Activated CD8-positive, alpha-beta T cell treated with anti-CD3 and anti-CD28 coated beads for 36 hours (primary cell): ENCODE results near the gene ZNF620. TPM values are rescaled to one million over a fixed set of nuclear protein-coding genes. Genes with fewer than 3 reads are reported as not detected.
A peak's percentile ranks its signal among the peaks of the same experiment; 100 is the strongest.

Experiments used
- ATAC-seq: fragments of 200-7000 bp; cut with Tn5 transposase; one replicate; pipeline ENCODE4 v1.10.0; 2021; ENCODE audit warnings: mild to moderate bottlenecking, moderate library complexity
- CTCF ChIA-PET: fragments of 350-600 bp; sonication (Branson Sonifier 250); formaldehyde crosslinking; loops from one replicate; lab custom pipeline; 2021; ENCODE audit warnings: antibody characterized with exemption; lab: Charles Lee
- POLR2A ChIA-PET: fragments of 350-600 bp; sonication (Branson Sonifier 250); formaldehyde crosslinking; loops from one replicate; lab custom pipeline; 2021; ENCODE audit warnings: antibody characterized with exemption; lab: Charles Lee
- DNase-seq: peaks from one replicate; pipeline ENCODE4 v3.0.0-alpha.2; 2020
- H3K27ac Mint-ChIP-seq: one replicate; pipeline ENCODE4 v1.8.0; 2021; ENCODE audit warnings: mild to moderate bottlenecking, mixed read lengths
- H3K27me3 Mint-ChIP-seq: one replicate; pipeline ENCODE4 v1.8.0; 2021; ENCODE audit warnings: mixed read lengths
- H3K36me3 Mint-ChIP-seq: one replicate; pipeline ENCODE4 v1.8.0; 2021; ENCODE audit warnings: low read depth, mixed read lengths
- H3K4me1 Mint-ChIP-seq: one replicate; pipeline ENCODE4 v1.8.0; 2021; ENCODE audit warnings: low read depth, mixed read lengths
- H3K4me3 Mint-ChIP-seq: one replicate; pipeline ENCODE4 v1.8.0; 2021; ENCODE audit warnings: mild to moderate bottlenecking, moderate library complexity, mixed read lengths
- H3K9me3 Mint-ChIP-seq: one replicate; pipeline ENCODE4 v1.8.0; 2021; ENCODE audit warnings: mixed read lengths
- CTCF ChIP-seq: fragments of 200-600 bp; IDR thresholded peaks from one replicate; pipeline ENCODE4 v1.8.0; 2022; ENCODE audit warnings: antibody characterized with exemption, mild to moderate bottlenecking
- intact Hi-C: fragments of 100-400 bp; cut with micrococcal nuclease; formaldehyde crosslinking; loops from one replicate; pipeline ENCODE4 v1.10.0; 2022
- total RNA-seq, 2 experiments: library from RNA; stranded (reverse); gene quantifications; one replicate each; pipeline ENCODE4 v1.2.3, GENCODE V29; 2021

ZNF620 gene
- total RNA-seq, 2 experiments from 2014 or later: 2.5 to 3.6 TPM

- DNase-seq: no peak
- Mint-ChIP-seq H3K27me3 (no peaks in the 10 kb centered on the region), H3K36me3 (no peaks in the 10 kb centered on the region), H3K9me3 (no peaks in the 10 kb centered on the region), H3K27ac (no peak overlapping the region), H3K4me3 (no peak overlapping the region), H3K4me1 (peaks cover 5% of the 10 kb centered on the region)
- ChIA-PET POLR2A (interaction anchor here (1.3 kb wide), 1 partner anchor 18 kb away, joined by 3 read pairs; no protein-coding TSS in a partner anchor), CTCF (interaction anchor here (0.6 kb wide), 1 partner anchor 1429 kb away, joined by 5 read pairs; no protein-coding TSS in a partner anchor)
- no peak for TF ChIP-seq CTCF
- ATAC-seq: no peak
- intact Hi-C loops: no loop called here
Observed at GRCh38 chr3:40499952-40500351, 5.9 kb upstream of the ZNF620 start.

GRCh38 chr3:40502034-40502433 is 3.8 kb upstream of the ZNF620 start:
- no peaks in the 10 kb centered on the region for H3K9me3 Mint-ChIP-seq
- peaks cover 17% of the 10 kb centered on the region for H3K4me1 Mint-ChIP-seq
- ATAC-seq: no peak
- H3K4me3 Mint-ChIP-seq: no peak overlapping the region
- no peaks in the 10 kb centered on the region for H3K27me3 Mint-ChIP-seq
- CTCF ChIA-PET: no interaction called here
- no peak overlapping the region for H3K27ac Mint-ChIP-seq
- no peaks in the 10 kb centered on the region for H3K36me3 Mint-ChIP-seq
- no peak for TF ChIP-seq CTCF
- intact Hi-C loops: no loop called here
- no peak for DNase-seq
- POLR2A ChIA-PET: no interaction called here

DNA sequence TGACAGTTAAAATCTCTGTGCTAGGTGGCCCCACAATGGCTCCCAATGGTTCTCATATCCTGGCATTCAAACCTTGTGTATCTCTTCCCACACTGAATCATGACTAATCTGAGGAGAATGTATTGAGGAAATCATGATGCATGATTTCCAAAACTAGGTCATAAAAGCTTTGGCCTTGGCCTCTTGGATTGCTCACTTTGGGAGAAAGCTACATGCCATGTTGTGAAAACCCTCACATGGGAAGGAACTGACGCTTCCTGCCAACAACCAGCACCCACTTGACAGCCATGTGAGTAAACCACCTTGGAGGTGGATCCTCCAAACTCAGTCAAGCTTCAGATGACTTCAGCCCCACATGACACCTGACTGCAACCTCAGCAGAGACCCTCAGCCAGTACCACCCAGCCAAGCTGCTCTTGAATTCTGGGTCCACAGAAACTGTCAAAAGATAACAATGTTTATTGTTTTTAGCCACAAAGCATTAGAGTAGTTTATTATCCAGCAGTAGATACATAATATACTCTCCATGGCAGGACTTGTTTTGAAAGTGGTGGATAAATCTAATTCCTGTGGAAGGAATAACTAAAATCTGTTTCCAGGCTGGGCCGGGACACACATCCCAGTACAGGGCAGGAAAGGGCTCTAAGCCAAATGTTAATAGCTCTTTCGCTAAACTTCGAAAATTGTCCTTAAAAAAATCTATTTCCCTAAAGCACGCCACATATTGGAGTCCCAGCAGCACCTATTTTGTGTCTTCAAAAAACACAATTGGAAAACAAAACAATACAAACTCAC is 1.0 kb upstream of the ZNF620 start:
- no peaks in the 10 kb centered on the region for H3K27me3 Mint-ChIP-seq
- ChIA-PET POLR2A (interaction anchor here (0.7 to 1.7 kb wide), 6 partner anchors 10 to 51 kb away, joined by 3 to 11 read pairs (median 4); partner anchors contain the start of genes RPL14 and ZNF621), CTCF (interaction anchor here (0.6 to 1.9 kb wide), 5 partner anchors 21 to 186 kb away, joined by 3 to 8 read pairs (median 5); partner anchors contain the start of gene ZNF621)
- DNase-seq (no peak), ATAC-seq (no peak)
- H3K27ac Mint-ChIP-seq: peak overlapping the region; percentile 90
- H3K36me3 Mint-ChIP-seq: peaks cover 4% of the 10 kb centered on the region
- no peaks in the 10 kb centered on the region for H3K9me3 Mint-ChIP-seq
- TF ChIP-seq CTCF: no peak
- peaks cover 17% of the 10 kb centered on the region for H3K4me1 Mint-ChIP-seq
- intact Hi-C loops: no loop called here
- peak overlapping the region; percentile 91 for H3K4me3 Mint-ChIP-seq

DNA sequence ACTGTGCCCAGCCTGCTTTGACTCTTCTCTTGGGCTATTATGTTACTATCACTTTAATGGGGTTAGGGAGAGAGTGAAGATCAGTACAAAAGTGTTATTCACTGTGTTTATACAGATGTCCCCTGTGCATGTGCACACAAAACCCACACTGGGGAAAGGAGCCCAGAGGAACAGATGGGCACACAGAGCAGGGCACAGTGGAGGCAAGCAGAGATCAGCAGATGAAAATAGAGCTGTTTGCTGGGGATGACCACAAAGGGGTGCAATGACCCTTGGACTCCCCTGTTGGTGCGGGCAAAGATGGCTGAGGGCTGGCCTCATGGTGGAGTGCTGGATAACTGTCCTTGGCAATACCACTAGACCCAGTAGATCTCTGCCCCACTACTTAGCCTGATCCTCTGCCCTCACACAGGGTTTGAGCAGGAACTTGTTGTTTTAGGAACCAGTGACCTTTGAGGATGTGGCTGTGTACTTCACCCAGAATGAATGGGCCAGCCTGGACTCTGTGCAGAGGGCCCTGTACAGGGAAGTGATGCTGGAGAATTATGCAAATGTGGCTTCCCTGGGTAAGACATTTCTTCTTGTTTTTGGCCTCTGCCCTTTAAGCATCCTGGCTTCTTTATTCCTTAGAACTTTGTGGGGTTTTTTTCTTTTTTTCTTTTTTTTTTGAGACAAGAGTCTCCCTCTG is 5.3 kb downstream of the ZNF620 start:
- no peak overlapping the region for H3K4me3 Mint-ChIP-seq
- H3K27ac Mint-ChIP-seq: no peak overlapping the region
- no peaks in the 10 kb centered on the region for H3K27me3 Mint-ChIP-seq
- DNase-seq: no peak
- H3K36me3 Mint-ChIP-seq: peaks cover 12% of the 10 kb centered on the region
- peaks cover 4% of the 10 kb centered on the region for H3K4me1 Mint-ChIP-seq
- no peak for ATAC-seq
- no peaks in the 10 kb centered on the region for H3K9me3 Mint-ChIP-seq
- intact Hi-C loops: no loop called here
- TF ChIP-seq CTCF: no peak
- ChIA-PET CTCF (no interaction called here), POLR2A (no interaction called here)

GRCh38 chr3:40516201-40516600 is 10.4 kb downstream of the ZNF620 start:
- DNase-seq (no peak), ATAC-seq (no peak)
- Mint-ChIP-seq H3K4me1 (no peaks in the 10 kb centered on the region), H3K9me3 (no peaks in the 10 kb centered on the region), H3K27me3 (no peaks in the 10 kb centered on the region), H3K27ac (no peak overlapping the region), H3K36me3 (peaks cover 11% of the 10 kb centered on the region), H3K4me3 (no peak overlapping the region)
- ChIA-PET CTCF (no interaction called here), POLR2A (no interaction called here)
- intact Hi-C loops: no loop called here
- TF ChIP-seq CTCF: no peak
